NCI-H460 (cell line): Measurements from ENCODE around the gene ABO. TPM values are rescaled to one million over a fixed set of nuclear protein-coding genes. Genes with fewer than 3 reads are reported as not detected.
"Not testable (repeated sequence)": the region's sequence is repeated elsewhere in the genome, so short reads cannot be mapped to it uniquely, and the experiment has no call there.

ENCODE experiments used
- DNase-seq: peaks from one replicate; pipeline ENCODE4 v3.0.0-alpha.2; 2016; ENCODE audit warnings: low read depth; ENCODE audit errors: extremely low read depth
- total RNA-seq: library from RNA; depleted of rRNA; stranded (reverse); fragments of >200 nt; shearing (Covaris generic); gene quantifications from 2 replicates; pipeline ENCODE4 v1.2.3, GENCODE V29; 2014

Gene ABO
- total RNA-seq, 1 experiment from 2014 or later, result not detected

DNA sequence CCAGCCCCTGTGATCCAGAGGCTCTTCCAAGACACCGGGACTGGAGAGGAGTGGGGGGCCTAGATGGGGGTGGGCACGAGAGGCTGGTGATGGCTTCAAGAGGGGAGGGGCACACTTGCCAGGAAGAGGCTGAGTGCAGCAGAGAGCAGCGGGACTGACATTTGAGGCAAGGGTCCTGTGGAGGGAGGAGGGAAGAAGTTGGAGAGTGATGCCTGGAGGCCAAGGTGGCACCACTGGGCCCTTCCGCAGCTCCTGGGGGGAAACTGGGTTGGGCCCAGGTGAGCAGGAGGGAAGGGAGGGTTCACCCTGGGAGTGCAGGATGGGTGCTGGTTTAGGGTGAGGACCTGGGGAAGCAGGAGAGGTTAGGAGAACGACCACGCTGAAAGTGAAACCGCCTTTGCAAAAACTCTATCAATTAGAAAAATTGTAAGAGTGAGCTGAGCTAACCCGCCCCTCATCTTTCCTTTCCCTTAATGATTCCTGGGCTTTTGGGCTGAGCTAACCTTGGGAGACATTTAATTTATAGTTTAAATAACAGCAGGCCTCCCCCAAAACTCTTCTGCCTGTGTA is 26.2 kb downstream of the ABO start:
- DNase-seq, result no peak

GRCh38 chr9:133247632-133248031 is 27.4 kb downstream of the ABO start:
- DNase-seq, result no peak

- DNase-seq, result no peak
Observed at GRCh38 chr9:133246991-133247390, 28.0 kb downstream of the ABO start.

- DNase-seq, result no peak
Observed at GRCh38 chr9:133246562-133246961, 28.4 kb downstream of the ABO start.

- no peak for DNase-seq
Observed at GRCh38 chr9:133242991-133243390, 32.0 kb downstream of the ABO start.

DNA sequence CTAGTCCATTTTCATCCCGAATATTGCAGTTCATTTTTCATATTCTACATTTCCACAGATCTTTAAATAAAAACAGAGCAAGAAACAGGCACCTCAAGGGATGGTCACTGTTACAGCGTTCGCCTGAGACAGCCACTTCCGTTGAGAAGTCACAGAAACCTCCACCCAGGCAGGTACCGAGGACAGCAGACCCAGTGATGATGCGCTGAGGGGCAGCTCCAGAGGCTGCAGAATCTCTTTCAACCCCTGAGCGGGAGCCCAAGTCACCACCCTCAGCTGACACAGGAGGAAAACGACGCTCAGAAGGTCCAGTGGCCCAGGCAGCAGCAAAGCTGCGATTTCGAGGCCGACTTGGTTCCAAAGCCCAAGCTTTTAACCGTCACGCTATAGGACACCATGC is 32.8 kb downstream of the ABO start:
- no peak for DNase-seq

GRCh38 chr9:133239533-133240090 is 35.4 kb downstream of the ABO start:
- DNase-seq, result no peak

DNA sequence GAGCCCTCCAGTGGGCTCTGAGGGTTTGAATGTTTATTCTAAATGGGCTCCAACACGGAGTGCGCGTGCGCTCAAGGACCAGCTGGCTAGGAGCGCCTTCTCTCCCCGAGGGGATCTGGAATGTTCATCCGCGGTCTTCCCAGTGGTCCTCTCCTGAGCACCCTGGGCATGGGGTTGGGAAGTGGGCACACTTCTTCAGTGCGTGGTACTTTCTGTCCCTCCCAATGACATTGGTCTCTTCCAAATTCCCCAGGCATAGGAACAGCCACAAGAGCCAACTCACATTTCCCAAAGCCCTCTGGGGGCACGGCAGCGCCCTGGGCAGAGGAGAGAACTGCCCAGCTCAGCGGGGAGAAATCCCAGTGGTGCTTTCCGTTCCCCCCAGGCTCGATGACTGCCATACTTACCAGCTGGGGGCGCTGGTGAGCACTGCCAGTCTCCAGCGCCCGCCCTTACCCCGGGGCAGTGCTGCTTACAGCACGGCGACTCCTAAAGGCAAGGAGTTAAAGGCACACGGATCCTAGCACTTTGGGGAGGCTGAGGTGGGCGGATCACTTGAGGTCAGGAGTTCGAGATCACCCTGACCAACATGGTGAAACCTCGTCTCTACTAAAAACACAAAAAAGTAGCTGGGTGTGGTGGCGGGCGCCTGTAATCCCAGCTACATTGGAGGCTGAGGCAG is 36.0 kb downstream of the ABO start:
- DNase-seq, result peak; percentile 61

GRCh38 chr9:133238272-133238850 is 36.6 kb downstream of the ABO start:
- no peak for DNase-seq

DNA sequence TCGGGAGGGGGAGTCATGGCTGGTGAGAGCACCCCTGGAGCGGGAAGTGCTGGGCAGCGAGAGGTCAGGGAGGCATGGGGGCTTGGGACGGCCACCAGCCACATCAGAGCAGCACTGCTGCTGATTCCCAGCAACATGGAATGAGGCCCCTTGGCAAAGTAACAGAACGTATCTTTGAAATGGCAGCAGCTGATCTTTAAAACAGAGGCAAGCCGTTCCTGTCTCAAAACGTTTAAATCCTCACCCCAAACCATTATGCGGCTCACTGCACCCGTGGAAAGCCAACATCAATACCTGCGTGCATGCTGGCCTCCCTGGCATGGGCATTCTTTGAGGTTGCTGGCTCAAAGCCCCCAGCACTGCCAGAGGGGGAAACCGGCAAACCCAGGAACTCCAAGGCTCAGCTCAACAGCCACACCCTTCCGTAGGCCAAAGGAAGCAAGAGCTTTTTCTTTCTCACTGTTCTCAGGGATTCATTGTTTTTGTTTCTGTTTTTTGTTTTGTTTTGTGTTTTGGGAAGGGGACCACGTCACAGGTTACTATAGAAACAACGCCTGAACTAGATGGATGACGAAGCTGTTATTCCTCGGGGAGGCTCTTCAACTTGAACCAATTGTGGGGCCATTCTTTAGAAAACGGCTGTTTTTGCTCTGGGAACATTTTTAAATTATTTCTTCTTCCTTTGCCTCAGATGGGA is 37.8 kb downstream of the ABO start:
- DNase-seq, result no peak

DNA sequence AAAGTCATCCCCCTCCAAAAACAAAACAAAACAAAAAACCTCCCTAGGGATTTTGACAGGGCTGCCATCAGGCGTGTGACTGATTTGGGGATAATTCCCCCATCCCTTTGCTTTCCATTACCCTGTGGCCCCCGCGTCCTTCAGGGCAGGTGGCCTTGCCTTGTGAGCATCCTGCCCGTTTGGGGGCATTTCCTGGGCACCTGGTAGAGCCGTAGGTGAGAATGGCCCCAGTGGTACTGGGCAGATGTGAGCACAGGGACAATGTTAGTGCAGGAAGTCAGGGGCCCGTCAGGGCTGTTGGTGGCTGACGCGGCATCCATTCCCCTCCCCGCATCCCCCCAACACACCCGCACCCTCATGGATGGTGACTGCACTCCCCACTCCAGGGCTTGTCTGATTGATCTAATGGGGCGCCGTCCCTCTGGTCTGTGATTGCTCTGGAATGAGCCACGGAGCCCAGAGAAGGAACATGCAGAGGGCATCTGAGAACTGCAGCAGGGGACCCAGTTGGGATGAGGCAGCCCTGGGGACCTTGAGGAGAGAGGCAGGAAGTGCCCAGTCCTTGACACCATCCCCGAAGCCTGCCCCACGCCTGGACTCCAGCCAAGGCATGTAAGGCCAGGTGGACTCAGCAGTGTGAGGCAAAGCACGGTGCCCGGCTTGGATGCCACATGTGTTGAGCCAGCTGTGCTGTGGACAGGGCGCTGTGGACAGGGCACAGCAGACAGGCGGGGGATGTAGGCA is 38.5 kb downstream of the ABO start:
- not testable (repeated sequence) for DNase-seq

- no peak for DNase-seq
Observed at GRCh38 chr9:133235549-133236222, 39.3 kb downstream of the ABO start.

- no peak for DNase-seq
Observed at GRCh38 chr9:133234577-133235322, 40.3 kb downstream of the ABO start.

GRCh38 chr9:133233681-133234432 is 41.1 kb downstream of the ABO start:
- no peak for DNase-seq

DNA sequence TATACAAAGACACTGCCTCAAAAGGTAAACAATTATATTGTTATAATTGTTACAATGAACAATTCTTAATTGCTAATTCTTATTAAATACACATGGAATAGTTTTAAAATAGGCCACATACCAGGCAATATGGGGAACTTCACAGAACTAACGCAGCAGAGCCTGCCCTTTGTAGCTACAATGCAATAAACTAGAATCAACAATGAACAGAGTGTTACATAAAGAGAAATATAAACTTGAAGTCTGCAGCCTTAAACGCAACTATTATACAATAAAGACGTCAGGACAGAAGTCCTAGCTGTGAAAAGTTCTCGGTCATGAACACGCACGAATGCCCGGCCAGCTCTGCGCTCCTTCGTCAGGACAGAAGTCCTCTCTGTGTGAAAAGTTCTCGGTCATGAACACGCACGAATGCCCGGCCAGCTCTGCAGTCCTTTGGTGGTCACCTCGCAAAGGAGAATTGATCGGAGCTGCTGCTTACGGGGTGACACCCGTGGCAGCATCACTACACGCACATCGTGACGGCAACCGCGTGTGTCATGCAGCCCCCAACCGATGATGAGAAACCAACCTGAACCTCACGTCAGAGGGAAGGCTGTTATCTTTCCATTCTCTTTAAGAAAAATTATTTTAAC is 43.0 kb downstream of the ABO start:
- DNase-seq, result not testable (repeated sequence)

- not testable (repeated sequence) for DNase-seq
Observed at GRCh38 chr9:133230514-133230913, 44.5 kb downstream of the ABO start.

GRCh38 chr9:133230093-133230492 is 44.9 kb downstream of the ABO start:
- no peak for DNase-seq
